NOMO-1 (cell line): ENCODE results near the gene ANHX.

Source experiments
- DNase-seq, 2 experiments: peaks; one replicate each; lab custom pipeline; 2025; ENCODE audit not compliant: unreplicated experiment in 2 of 2; lab: John Stamatoyannopoulos, UW

The ANHX gene

GRCh38 chr12:133203344-133204263, 32.1 kb downstream of the ANHX start:
- no peak for DNase-seq

- DNase-seq = no peak
These were observed 33.0 kb downstream of the ANHX start for GRCh38 chr12:133202493-133203343.

DNA sequence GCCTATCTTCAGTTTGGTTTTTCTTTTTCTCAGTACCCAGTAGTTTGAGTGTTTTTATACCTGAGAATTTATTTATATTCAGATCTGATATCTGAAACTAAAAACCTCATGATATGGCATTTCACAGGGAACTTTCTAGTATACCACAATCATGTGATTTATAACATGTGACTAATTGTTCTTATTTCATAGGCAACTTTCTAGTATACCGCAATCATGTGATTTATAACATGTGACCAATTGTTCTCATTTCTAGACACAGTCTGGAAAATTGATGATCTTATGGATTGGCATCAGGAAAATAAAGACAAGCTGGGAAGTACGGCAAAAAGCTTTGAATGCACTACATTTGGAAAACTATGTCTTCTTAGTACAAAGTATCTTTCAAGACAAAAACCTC, 33.8 kb downstream of the ANHX start:
- no peak for DNase-seq

- no peak for DNase-seq
These were observed 42.8 kb downstream of the ANHX start for GRCh38 chr12:133192847-133193246.

GRCh38 chr12:133190176-133190575, 45.5 kb downstream of the ANHX start:
- no peak for DNase-seq

DNA sequence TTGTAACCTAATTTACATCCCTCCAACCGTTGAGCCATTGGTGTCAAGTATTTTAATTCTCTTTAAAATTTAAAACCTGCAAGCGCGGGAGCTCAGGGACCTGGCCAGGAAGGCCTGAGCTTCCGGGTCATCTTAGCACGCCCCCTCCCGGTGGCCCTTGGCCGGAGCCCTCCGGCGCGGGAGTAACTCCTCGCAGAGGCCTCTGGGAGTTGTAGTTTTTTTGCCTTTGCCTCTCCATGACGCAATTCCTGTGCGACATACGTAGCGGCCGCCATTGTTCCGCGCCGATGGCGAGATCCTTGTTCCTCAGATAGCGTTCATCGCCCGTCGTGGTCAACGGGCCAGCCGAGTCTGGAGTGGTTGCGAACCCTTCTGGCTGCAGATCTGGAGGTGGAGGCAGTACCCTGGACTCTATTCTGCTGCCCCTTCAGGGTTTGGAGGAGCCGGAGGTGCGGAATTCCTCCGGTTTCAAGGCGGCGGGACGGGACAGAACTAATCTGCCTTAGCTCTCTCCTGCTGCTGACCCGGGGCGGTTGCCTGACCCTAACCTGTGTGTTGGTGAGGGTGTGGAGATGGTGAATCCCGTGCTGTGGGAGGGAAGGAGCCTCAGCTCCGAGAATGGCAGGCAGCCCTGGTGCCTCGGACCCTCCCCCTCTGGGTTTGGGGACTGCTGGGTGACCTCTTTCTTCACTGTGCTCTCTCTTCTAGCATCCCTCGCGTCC, 54.3 kb downstream of the ANHX start, which contains the start of gene ZNF268:
TSS of gene ZNF268 (plus strand) at position 258 of the 722 bp plus-strand sequence. CDS start 503 bp downstream, outside the sequence.
- peak; percentile 91 for DNase-seq

GRCh38 chr12:133180669-133181068, 55.0 kb downstream of the ANHX start:
- DNase-seq = no peak

- no peak for DNase-seq
These were observed 60.8 kb downstream of the ANHX start for GRCh38 chr12:133174901-133175300.

- no peak for DNase-seq
These were observed 63.2 kb downstream of the ANHX start for GRCh38 chr12:133172491-133172890.
